GM21619 (cell line): ENCODE results near the gene PPOX.
A peak's percentile ranks its signal among the peaks of the same experiment; 100 is the strongest.

Experiments
- ATAC-seq: cut with Tn5 transposase; IDR thresholded peaks from one replicate; pipeline ENCODE4 v1.9.1; 2021; ENCODE audit not compliant: unreplicated experiment

Gene PPOX

GRCh38 chr1:161153176-161153575, 13.1 kb upstream of the PPOX start:
- no peak for ATAC-seq

GRCh38 chr1:161153682-161154337, 12.4 kb upstream of the PPOX start, which contains the start of gene UFC1:
TSS of gene UFC1 (plus strand) at chr1:161153978. CDS start at chr1:161153998, 20 bp downstream.
- peak; percentile 87 for ATAC-seq

GRCh38 chr1:161157867-161158266, 8.4 kb upstream of the PPOX start:
- ATAC-seq: no peak

- no peak for ATAC-seq
These were observed 7.8 kb upstream of the PPOX start for GRCh38 chr1:161158316-161159010.

- peak; percentile 82 for ATAC-seq
These were observed 6.9 kb upstream of the PPOX start, which contains the start of gene USP21 for GRCh38 chr1:161159087-161159912. TSS of gene USP21 (plus strand) at chr1:161159500. CDS start at chr1:161160641, 1,141 bp downstream.

- no peak for ATAC-seq
These were observed 6.3 kb upstream of the PPOX start for GRCh38 chr1:161159913-161160243.

- ATAC-seq: no peak
These were observed 5.5 kb upstream of the PPOX start for GRCh38 chr1:161160671-161161145.

- no peak for ATAC-seq
These were observed 4.6 kb upstream of the PPOX start for GRCh38 chr1:161161652-161162051.

GRCh38 chr1:161162052-161162451, 4.2 kb upstream of the PPOX start:
- ATAC-seq: no peak

GRCh38 chr1:161162806-161163205, 3.4 kb upstream of the PPOX start:
- no peak for ATAC-seq

GRCh38 chr1:161163793-161164192, 2.4 kb upstream of the PPOX start:
- no peak for ATAC-seq

- ATAC-seq: no peak
These were observed 1.2 kb upstream of the PPOX start for GRCh38 chr1:161164901-161165610.

- ATAC-seq: no peak
These were observed 683 bp downstream of the PPOX start for GRCh38 chr1:161166669-161167548.

GRCh38 chr1:161168906-161169305, 2.7 kb downstream of the PPOX start:
- ATAC-seq: no peak

- ATAC-seq: no peak
These were observed 5.0 kb downstream of the PPOX start for GRCh38 chr1:161171191-161171590.

- no peak for ATAC-seq
These were observed 5.5 kb downstream of the PPOX start for GRCh38 chr1:161171696-161172095.

GRCh38 chr1:161172349-161172748, 6.1 kb downstream of the PPOX start:
- no peak for ATAC-seq

- no peak for ATAC-seq
These were observed 6.7 kb downstream of the PPOX start for GRCh38 chr1:161172776-161173376.

- no peak for ATAC-seq
These were observed 7.5 kb downstream of the PPOX start for GRCh38 chr1:161173711-161174110.

- no peak for ATAC-seq
These were observed 8.7 kb downstream of the PPOX start for GRCh38 chr1:161174911-161175310.
